Endothelial cell of umbilical vein (primary cell): Measurements from ENCODE around the gene ADORA2B. TPM values are rescaled to one million over a fixed set of nuclear protein-coding genes. Genes with fewer than 3 reads are reported as not detected.

Experiments
- BruUV-seq: library from RNA; stranded (reverse); fragments of 400-500 nt; replicated peaks from 2 replicates; lab custom pipeline; 2021; lab: Mats Ljungman, UMichigan
- CTCF ChIA-PET: fragments of 300-600, 350-600 bp; sonication (Branson Sonifier 250); formaldehyde crosslinking; loops from one replicate; lab custom pipeline; 2021; ENCODE audit warnings: antibody characterized with exemption, inconsistent platforms; lab: Charles Lee
- POLR2A ChIA-PET: fragments of 300-600, 350-600 bp; sonication (Branson Sonifier 250); formaldehyde crosslinking; loops from one replicate; lab custom pipeline; 2021; ENCODE audit warnings: antibody characterized with exemption, inconsistent platforms; lab: Charles Lee
- DNase-seq: peaks from one replicate; pipeline ENCODE4 v3.0.0-alpha.2; 2011; ENCODE audit warnings: low read depth, low spot score
- FAIRE-seq: peaks from 2 replicates; lab custom pipeline; 2011; peaks lifted over from hg19 to GRCh38; lab: Jason Lieb, UNC
- H2AFZ ChIP-seq: 2 replicates; pipeline ENCODE4 v1.6.0; 2012; ENCODE audit warnings: low read depth, low read length, control low read depth, inconsistent platforms
- H3K27ac ChIP-seq: 2 replicates; pipeline ENCODE4 v1.5.1; 2011; ENCODE audit warnings: low read depth, mild to moderate bottlenecking, control low read depth, low read length, moderate library complexity; ENCODE audit not compliant: insufficient read depth
- H3K27me3 ChIP-seq, 2 experiments: 2 replicates each; pipeline versions ENCODE4 v1.6.0 to v1.6.1; 2011; ENCODE audit warnings: low read length in 2 of 2, mixed read lengths in 1 of 2; ENCODE audit not compliant: control insufficient read depth in 2 of 2, insufficient read depth in 2 of 2
- H3K36me3 ChIP-seq, 2 experiments: 2 replicates in 1 of 2; 3 replicates in 1 of 2; pipeline ENCODE4 v1.5.1; 2011; ENCODE audit warnings: low read length in 2 of 2, mild to moderate bottlenecking in 1 of 2, moderate library complexity in 1 of 2; ENCODE audit not compliant: control insufficient read depth in 2 of 2, insufficient read depth in 2 of 2; ENCODE audit errors: extremely low read depth in 1 of 2
- H3K4me1 ChIP-seq: 3 replicates; pipeline ENCODE4 v1.5.1; 2011; ENCODE audit warnings: mild to moderate bottlenecking, low read length; ENCODE audit not compliant: control insufficient read depth, insufficient read depth; ENCODE audit errors: extremely low read depth
- H3K4me2 ChIP-seq: 2 replicates; pipeline ENCODE4 v1.6.1; 2011; ENCODE audit warnings: low read length, control low read depth, mixed read lengths; ENCODE audit not compliant: insufficient read depth
- H3K4me3 ChIP-seq, 3 experiments: fragments of 200-600 bp in 1 of 3; sonication (generic), shearing (Covaris generic) in 1 of 3; replicated peaks in 1 of 3; 2 replicates each; pipeline ENCODE4 v1.5.1; 2011 to 2016; ENCODE audit warnings: control low read depth in 3 of 3, low read length in 3 of 3, mild to moderate bottlenecking in 2 of 3, inconsistent platforms in 1 of 3, low read depth in 1 of 3, moderate library complexity in 1 of 3; ENCODE audit not compliant: insufficient read depth in 1 of 3
- H3K79me2 ChIP-seq: 2 replicates; pipeline ENCODE4 v1.6.0; 2012; ENCODE audit warnings: low read length, inconsistent platforms; ENCODE audit not compliant: control insufficient read depth, insufficient read depth
- H3K9ac ChIP-seq: replicated peaks from 2 replicates; pipeline ENCODE3; 2011; ENCODE audit warnings: low read length, control low read depth; ENCODE audit not compliant: insufficient read depth; ENCODE audit errors: extremely low read depth
- H3K9me1 ChIP-seq: replicated peaks from 3 replicates; pipeline ENCODE4 v1.6.0; 2011; ENCODE audit warnings: mild to moderate bottlenecking, low read length; ENCODE audit not compliant: control insufficient read depth, insufficient read depth; ENCODE audit errors: extremely low read depth
- H3K9me3 ChIP-seq: replicated peaks from 2 replicates; pipeline ENCODE4 v1.5.1; 2012; ENCODE audit warnings: low read length, inconsistent platforms; ENCODE audit not compliant: control insufficient read depth, insufficient read depth
- H4K20me1 ChIP-seq: replicated peaks from 2 replicates; pipeline ENCODE3; 2011; ENCODE audit warnings: mild to moderate bottlenecking, low read length; ENCODE audit not compliant: control insufficient read depth, insufficient read depth; ENCODE audit errors: extremely low read depth
- EZH2 ChIP-seq: IDR thresholded peaks from 2 replicates; pipeline ENCODE4 v1.6.1; 2012; ENCODE audit warnings: borderline replicate concordance, low read depth, mild to moderate bottlenecking, moderate library complexity, low read length, inconsistent platforms; ENCODE audit not compliant: severe bottlenecking
- FOS ChIP-seq: IDR thresholded peaks from 2 replicates; pipeline ENCODE4 v1.6.1; 2011; ENCODE audit warnings: mild to moderate bottlenecking, low read length, moderate library complexity, borderline replicate concordance; ENCODE audit not compliant: insufficient read depth
- GATA2 ChIP-seq: IDR thresholded peaks from 2 replicates; pipeline ENCODE4 v1.7.0; 2011; ENCODE audit warnings: low read depth, mild to moderate bottlenecking, moderate library complexity, mixed read lengths, low read length; ENCODE audit not compliant: insufficient read length, insufficient read depth
- JUN ChIP-seq: IDR thresholded peaks from 2 replicates; pipeline ENCODE4 v1.6.1; 2011; ENCODE audit warnings: borderline replicate concordance, low read depth; ENCODE audit not compliant: insufficient read length, insufficient read depth
- MYC ChIP-seq: IDR thresholded peaks from one replicate; pipeline ENCODE4 v1.6.1; 2011; ENCODE audit warnings: mild to moderate bottlenecking, low read depth, low read length
- POLR2A ChIP-seq: IDR thresholded peaks from 2 replicates; pipeline ENCODE4 v1.6.1; 2012; ENCODE audit warnings: low read depth, mild to moderate bottlenecking, control low read depth, low read length
- POLR2AphosphoS5 ChIP-seq: IDR thresholded peaks from 2 replicates; pipeline ENCODE4 v1.6.1; 2012; ENCODE audit warnings: low read depth, mild to moderate bottlenecking, control low read depth, low read length, moderate library complexity; ENCODE audit not compliant: insufficient read depth
- dilution Hi-C: fragments of 300-500 bp; cut with MboI; formaldehyde crosslinking; loops from one replicate; pipeline ENCODE4 v1.15.0; 2019; ENCODE audit warnings: low sequenced_read_pairs; ENCODE audit not compliant: extremely low pct_ligation_motif_present
- intact Hi-C: fragments of 100-400 bp; cut with micrococcal nuclease; formaldehyde crosslinking; loops from one replicate; pipeline ENCODE4 v1.10.0; 2022
- polyA plus RNA-seq, 4 experiments: library from polyadenylated mRNA; depleted of rRNA in 3 of 4; stranded (reverse) in 3 of 4; unstranded in 1 of 4; fragments of >200 nt; gene quantifications; 2 replicates each; pipeline versions ENCODE4 v1.2.1 to v1.2.3, GENCODE V29; 2011 to 2012; ENCODE audit warnings: missing spikeins in 1 of 4
- total RNA-seq: library from RNA; stranded (reverse); gene quantifications from 2 replicates; pipeline ENCODE4 v1.2.3, GENCODE V29; 2021
- TF ChIP-seq, protein P1 (sequence below): IDR thresholded peaks from 2 replicates; pipeline ENCODE4 v1.6.1; 2011; ENCODE audit not compliant: insufficient read depth, insufficient read length
- TF ChIP-seq, protein P2 (sequence below), 2 donors: IDR thresholded peaks; 1 replicate in 1 of 2; 2 replicates in 1 of 2; pipeline ENCODE4 v1.5.1; 2011; ENCODE audit warnings: low read length in 2 of 2, mild to moderate bottlenecking in 2 of 2, moderate library complexity in 2 of 2, control low read depth in 1 of 2, inconsistent platforms in 1 of 2, low read depth in 1 of 2; ENCODE audit not compliant: insufficient read depth in 1 of 2; ENCODE audit errors: extremely low read depth in 1 of 2

Gene ADORA2B
- total and polyA plus RNA-seq, 2 donors (not counting 3 experiments of a cell fraction or from before 2014, with no cell fraction given), result 8.8 to 9.8 TPM

GRCh38 chr17:15947271-15947670, 2.3 kb downstream of the ADORA2B start:
- H4K20me1 ChIP-seq, result no peaks in the 10 kb centered on the region
- dilution Hi-C loops (no loop called here), intact Hi-C loops (no loop called here)
- H3K4me2 ChIP-seq, result no peak overlapping the region
- TF ChIP-seq MYC (no peak), FOS (no peak), POLR2AphosphoS5 (no peak), GATA2 (no peak), JUN (no peak), EZH2 (no peak), POLR2A (no peak)
- TF ChIP-seq, protein P1, sequence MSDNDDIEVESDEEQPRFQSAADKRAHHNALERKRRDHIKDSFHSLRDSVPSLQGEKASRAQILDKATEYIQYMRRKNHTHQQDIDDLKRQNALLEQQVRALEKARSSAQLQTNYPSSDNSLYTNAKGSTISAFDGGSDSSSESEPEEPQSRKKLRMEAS, result no peak
- TF ChIP-seq, protein P2, sequence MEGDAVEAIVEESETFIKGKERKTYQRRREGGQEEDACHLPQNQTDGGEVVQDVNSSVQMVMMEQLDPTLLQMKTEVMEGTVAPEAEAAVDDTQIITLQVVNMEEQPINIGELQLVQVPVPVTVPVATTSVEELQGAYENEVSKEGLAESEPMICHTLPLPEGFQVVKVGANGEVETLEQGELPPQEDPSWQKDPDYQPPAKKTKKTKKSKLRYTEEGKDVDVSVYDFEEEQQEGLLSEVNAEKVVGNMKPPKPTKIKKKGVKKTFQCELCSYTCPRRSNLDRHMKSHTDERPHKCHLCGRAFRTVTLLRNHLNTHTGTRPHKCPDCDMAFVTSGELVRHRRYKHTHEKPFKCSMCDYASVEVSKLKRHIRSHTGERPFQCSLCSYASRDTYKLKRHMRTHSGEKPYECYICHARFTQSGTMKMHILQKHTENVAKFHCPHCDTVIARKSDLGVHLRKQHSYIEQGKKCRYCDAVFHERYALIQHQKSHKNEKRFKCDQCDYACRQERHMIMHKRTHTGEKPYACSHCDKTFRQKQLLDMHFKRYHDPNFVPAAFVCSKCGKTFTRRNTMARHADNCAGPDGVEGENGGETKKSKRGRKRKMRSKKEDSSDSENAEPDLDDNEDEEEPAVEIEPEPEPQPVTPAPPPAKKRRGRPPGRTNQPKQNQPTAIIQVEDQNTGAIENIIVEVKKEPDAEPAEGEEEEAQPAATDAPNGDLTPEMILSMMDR (IDR thresholded peaks at IDR 0.05; ENCODE audit: extremely low read depth in 1 of 2, insufficient read depth in 1 of 2, low read depth in 1 of 2, low read length in 2 of 2), result no peak
- H3K9me1 ChIP-seq, result no peaks in the 10 kb centered on the region
- BruUV-seq, result no TSS peak
- CTCF ChIA-PET, result interaction anchor here (3.8 to 5.7 kb wide), 2 partner anchors 19 to 49 kb away, joined by 22 to 133 read pairs; partner anchors contain the start of genes TTC19 and ZSWIM7
- H3K4me1 ChIP-seq, result peaks cover 22% of the 10 kb centered on the region
- FAIRE-seq (no peak), DNase-seq (peak; percentile 11)
- no peak overlapping the region for H3K27ac ChIP-seq
- peaks cover 36% of the 10 kb centered on the region for H3K79me2 ChIP-seq
- H3K9ac ChIP-seq, result no peak overlapping the region
- no peak overlapping the region for H3K4me3 ChIP-seq
- no peaks in the 10 kb centered on the region for H3K36me3 ChIP-seq
- H2AFZ ChIP-seq, result no peak overlapping the region
- no peaks in the 10 kb centered on the region for H3K9me3 ChIP-seq
- POLR2A ChIA-PET, result interaction anchor here (0.6 kb wide), 1 partner anchor 320 kb away, joined by 11 read pairs; no protein-coding TSS in a partner anchor
- no peaks in the 10 kb centered on the region for H3K27me3 ChIP-seq
